MM.1S (cell line): Measurements from ENCODE around the gene TMEM154.
"Not testable (repeated sequence)": the region's sequence is repeated elsewhere in the genome, so short reads cannot be mapped to it uniquely, and the experiment has no call there.

ENCODE experiments used
- DNase-seq: peaks from one replicate; pipeline ENCODE4 v3.0.0-alpha.2; 2015
- H2AFZ ChIP-seq: fragments of 300-600 bp; sonication (generic); 2 replicates; pipeline ENCODE4 v1.6.0; 2016; ENCODE audit warnings: antibody characterized with exemption, low read length
- H3F3A ChIP-seq: fragments of 300-600 bp; sonication (generic); 2 replicates; pipeline ENCODE4 v1.6.1; 2016; ENCODE audit warnings: mild to moderate bottlenecking, antibody characterized with exemption, low read length, moderate library complexity, mixed read lengths; ENCODE audit not compliant: insufficient read depth
- H3K27ac ChIP-seq: fragments of 300-600 bp; sonication (generic); 2 replicates; pipeline ENCODE4 v1.5.1; 2016; ENCODE audit warnings: mild to moderate bottlenecking, low read length
- H3K27me3 ChIP-seq: fragments of 300-600 bp; sonication (generic); replicated peaks from 2 replicates; pipeline ENCODE4 v1.6.0; 2016; ENCODE audit warnings: low read length; ENCODE audit not compliant: insufficient read depth
- H3K36me3 ChIP-seq: fragments of 300-600 bp; sonication (generic); replicated peaks from 2 replicates; pipeline ENCODE4 v1.6.1; 2016; ENCODE audit warnings: mild to moderate bottlenecking, low read length, mixed read lengths; ENCODE audit not compliant: insufficient read depth
- H3K4me1 ChIP-seq: fragments of 300-600 bp; sonication (generic); 2 replicates; pipeline ENCODE4 v1.6.1; 2016; ENCODE audit warnings: low read length, mixed read lengths
- H3K4me2 ChIP-seq: fragments of 300-600 bp; sonication (generic); 2 replicates; pipeline ENCODE4 v1.6.0; 2016; ENCODE audit warnings: low read depth, low read length
- H3K4me3 ChIP-seq: fragments of 300-600 bp; sonication (generic); 2 replicates; pipeline ENCODE4 v1.5.1; 2016; ENCODE audit warnings: low read length, mixed read lengths
- H3K79me2 ChIP-seq: fragments of 300-600 bp; sonication (generic); 2 replicates; pipeline ENCODE4 v1.6.1; 2016; ENCODE audit warnings: mixed run types, low read length, mixed read lengths
- H3K9ac ChIP-seq: fragments of 300-600 bp; sonication (generic); 2 replicates; pipeline ENCODE4 v1.6.1; 2016; ENCODE audit warnings: low read length, mixed read lengths
- H3K9me2 ChIP-seq: fragments of 300-600 bp; sonication (generic); replicated peaks from 2 replicates; pipeline ENCODE4 v1.6.1; 2016; ENCODE audit warnings: mild to moderate bottlenecking, low read length, mixed read lengths; ENCODE audit not compliant: insufficient read depth
- H3K9me3 ChIP-seq: fragments of 300-600 bp; sonication (generic); replicated peaks from 2 replicates; pipeline ENCODE4 v1.6.1; 2016; ENCODE audit warnings: mild to moderate bottlenecking, low read length, mixed read lengths; ENCODE audit not compliant: insufficient read depth
- H4K20me1 ChIP-seq: fragments of 300-600 bp; sonication (generic); 2 replicates; pipeline ENCODE4 v1.6.1; 2016; ENCODE audit warnings: mild to moderate bottlenecking, low read length, moderate library complexity, mixed read lengths; ENCODE audit not compliant: insufficient read depth
- EZH2 ChIP-seq: fragments of 300-600 bp; sonication (generic); optimal IDR thresholded peaks from 2 replicates; pipeline ENCODE3; 2017; ENCODE audit warnings: low read depth, mild to moderate bottlenecking, antibody characterized with exemption, low read length, mixed read lengths
- EZH2phosphoT487 ChIP-seq: fragments of 300-600 bp; sonication (generic); IDR thresholded peaks from 2 replicates; pipeline ENCODE4 v1.6.1; 2018; ENCODE audit warnings: antibody characterized with exemption, low read length
- TF ChIP-seq, protein P1 (sequence below): fragments of 300-600 bp; sonication (generic); IDR thresholded peaks from 2 replicates; pipeline ENCODE4 v1.5.1; 2016; ENCODE audit warnings: antibody characterized with exemption, low read length, mixed read lengths

TMEM154 gene

DNA sequence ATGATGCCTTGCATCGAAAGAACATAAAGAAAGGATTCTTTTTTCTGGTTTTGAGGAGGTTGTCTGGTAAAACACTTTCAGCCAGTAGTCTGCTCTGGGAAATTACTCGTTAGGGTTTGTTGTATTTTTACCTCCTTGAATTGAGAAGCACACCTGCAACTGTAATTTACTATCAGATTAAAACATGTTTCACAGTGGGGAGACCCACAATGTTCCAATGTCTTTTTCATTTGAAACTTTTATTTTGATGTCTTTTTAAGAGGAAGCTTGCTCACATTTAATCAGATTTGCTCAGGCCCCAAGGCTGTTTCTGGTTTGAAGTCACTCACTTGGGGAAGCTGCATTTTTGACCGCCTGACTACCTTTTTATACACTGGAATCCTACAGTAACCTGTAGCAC lies 12.0 kb downstream of the TMEM154 start:
- H3K4me3 ChIP-seq: no peak overlapping the region
- no peak overlapping the region for H3K9ac ChIP-seq
- peaks cover 50% of the 10 kb centered on the region for H3K4me1 ChIP-seq
- H3K27ac ChIP-seq: no peak overlapping the region
- H3K79me2 ChIP-seq: peaks cover 24% of the 10 kb centered on the region
- H2AFZ ChIP-seq: no peak overlapping the region
- no peaks in the 10 kb centered on the region for H3K9me3 ChIP-seq
- H3F3A ChIP-seq: peaks cover 27% of the 10 kb centered on the region
- H3K4me2 ChIP-seq: no peak overlapping the region
- TF ChIP-seq EZH2phosphoT487 (no peak), EZH2 (no peak)
- TF ChIP-seq, protein P1, sequence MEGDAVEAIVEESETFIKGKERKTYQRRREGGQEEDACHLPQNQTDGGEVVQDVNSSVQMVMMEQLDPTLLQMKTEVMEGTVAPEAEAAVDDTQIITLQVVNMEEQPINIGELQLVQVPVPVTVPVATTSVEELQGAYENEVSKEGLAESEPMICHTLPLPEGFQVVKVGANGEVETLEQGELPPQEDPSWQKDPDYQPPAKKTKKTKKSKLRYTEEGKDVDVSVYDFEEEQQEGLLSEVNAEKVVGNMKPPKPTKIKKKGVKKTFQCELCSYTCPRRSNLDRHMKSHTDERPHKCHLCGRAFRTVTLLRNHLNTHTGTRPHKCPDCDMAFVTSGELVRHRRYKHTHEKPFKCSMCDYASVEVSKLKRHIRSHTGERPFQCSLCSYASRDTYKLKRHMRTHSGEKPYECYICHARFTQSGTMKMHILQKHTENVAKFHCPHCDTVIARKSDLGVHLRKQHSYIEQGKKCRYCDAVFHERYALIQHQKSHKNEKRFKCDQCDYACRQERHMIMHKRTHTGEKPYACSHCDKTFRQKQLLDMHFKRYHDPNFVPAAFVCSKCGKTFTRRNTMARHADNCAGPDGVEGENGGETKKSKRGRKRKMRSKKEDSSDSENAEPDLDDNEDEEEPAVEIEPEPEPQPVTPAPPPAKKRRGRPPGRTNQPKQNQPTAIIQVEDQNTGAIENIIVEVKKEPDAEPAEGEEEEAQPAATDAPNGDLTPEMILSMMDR: no peak
- no peaks in the 10 kb centered on the region for H3K36me3 ChIP-seq
- no peaks in the 10 kb centered on the region for H3K27me3 ChIP-seq
- no peaks in the 10 kb centered on the region for H3K9me2 ChIP-seq
- no peaks in the 10 kb centered on the region for H4K20me1 ChIP-seq
- no peak for DNase-seq

DNA sequence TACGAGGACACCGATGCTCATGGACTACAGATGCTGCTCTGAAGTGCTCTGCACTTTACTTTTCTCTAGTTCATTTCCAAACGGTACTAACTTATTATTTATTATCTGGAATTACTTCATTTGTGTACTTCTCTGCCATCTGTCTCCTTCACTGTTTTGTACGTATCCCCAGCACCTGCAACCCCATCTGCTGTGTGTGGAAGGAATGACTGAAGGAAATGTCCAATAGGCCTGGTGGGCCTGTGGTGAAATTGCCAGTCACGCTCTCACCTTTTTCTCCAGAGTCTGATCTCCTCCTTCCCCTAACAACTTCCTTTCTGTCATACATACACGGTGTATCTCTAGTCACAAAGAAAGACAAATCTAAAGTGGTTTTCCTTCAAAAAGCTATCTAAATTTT lies 12.9 kb downstream of the TMEM154 start:
- Histone ChIP-seq H4K20me1 (no peaks in the 10 kb centered on the region), H3F3A (peaks cover 34% of the 10 kb centered on the region), H2AFZ (no peak overlapping the region), H3K36me3 (no peaks in the 10 kb centered on the region), H3K27ac (peak overlapping the region; percentile 88; the same call in 1 of the 2 replicates), H3K4me3 (no peak overlapping the region), H3K4me1 (peaks cover 59% of the 10 kb centered on the region), H3K9me3 (no peaks in the 10 kb centered on the region), H3K9me2 (no peaks in the 10 kb centered on the region), H3K9ac (0 out of 2 replicates have a peak overlapping the region, but pooled peaks have one; percentile 18), H3K27me3 (no peaks in the 10 kb centered on the region), H3K4me2 (peak overlapping the region; percentile 40; the same call in 1 of the 2 replicates), H3K79me2 (peaks cover 32% of the 10 kb centered on the region)
- DNase-seq: no peak
- TF ChIP-seq EZH2 (no peak), EZH2phosphoT487 (no peak)
- TF ChIP-seq, protein P1: no peak

DNA sequence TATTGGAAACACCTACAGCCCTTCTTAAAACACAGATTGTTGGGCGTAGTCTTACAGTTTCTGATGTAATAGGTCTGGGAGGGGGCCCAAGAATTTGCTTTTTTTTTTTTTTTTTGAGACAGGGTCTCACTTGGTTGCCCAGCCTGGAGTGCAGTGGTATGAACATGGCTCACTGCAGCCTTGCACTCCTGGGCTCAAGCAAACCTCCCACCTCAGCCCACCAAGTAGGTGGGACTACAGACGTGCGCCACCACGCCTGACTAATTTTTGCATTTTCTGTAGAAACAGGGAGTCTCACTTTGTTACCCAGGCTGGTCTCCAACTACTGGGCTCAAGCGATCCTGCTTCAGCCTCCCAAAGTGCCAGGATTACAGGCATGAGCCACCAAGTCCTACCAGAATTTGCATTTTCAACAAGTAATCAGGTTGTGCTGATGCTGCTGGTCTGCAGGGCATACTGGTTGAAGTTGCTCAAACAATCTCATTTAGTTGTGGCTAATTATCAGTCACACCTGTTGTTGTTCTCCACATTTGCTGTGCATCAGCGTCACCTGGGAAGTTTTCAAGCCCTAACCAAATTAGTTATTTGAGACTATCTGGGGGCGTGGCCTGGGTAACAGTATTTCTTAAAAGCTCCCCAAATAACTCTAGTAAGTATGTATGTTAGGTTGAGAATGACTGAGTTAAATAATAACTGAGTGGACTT lies 14.0 kb downstream of the TMEM154 start:
- H3K4me2 ChIP-seq: peak overlapping the region; percentile 40
- no peaks in the 10 kb centered on the region for H3K36me3 ChIP-seq

DNA sequence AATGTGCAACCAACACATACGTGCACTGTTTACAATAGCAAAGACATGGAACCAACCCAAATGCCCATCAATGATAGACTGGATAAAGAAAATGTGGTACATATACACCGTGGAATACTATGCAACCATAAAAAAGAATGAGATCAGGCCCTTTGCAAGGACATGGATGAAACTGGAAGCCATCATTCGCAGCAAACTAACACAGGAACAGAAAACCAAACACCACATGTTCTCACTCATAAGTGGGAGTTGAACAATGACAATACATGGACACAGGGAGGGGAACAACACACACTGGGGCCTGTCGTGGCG lies 15.8 kb downstream of the TMEM154 start:
- Histone ChIP-seq H3K9ac (peak overlapping the region; percentile 51; the same call in 1 of the 2 replicates), H3K4me1 (peaks cover 86% of the 10 kb centered on the region), H3K4me3 (peak overlapping the region; percentile 59), H3F3A (peaks cover 60% of the 10 kb centered on the region), H3K4me2 (peak overlapping the region; percentile 96), H3K79me2 (peaks cover 27% of the 10 kb centered on the region), H2AFZ (0 out of 2 replicates have a peak overlapping the region, but pooled peaks have one; percentile 40), H3K27ac (peak overlapping the region; percentile 88)
- not testable (repeated sequence) for DNase-seq, H3K9me3 ChIP-seq, H3K9me2 ChIP-seq, H3K36me3 ChIP-seq, H3K27me3 ChIP-seq, H4K20me1 ChIP-seq

More for the DNA sequence above, 14.0 kb downstream of the TMEM154 start:
- Histone ChIP-seq H3K9ac (peak overlapping the region; percentile 18; the same call in 1 of the 2 replicates), H3K4me3 (no peak overlapping the region), H4K20me1 (no peaks in the 10 kb centered on the region), H3K79me2 (peaks cover 30% of the 10 kb centered on the region), H3K9me3 (no peaks in the 10 kb centered on the region), H2AFZ (no peak overlapping the region), H3K27ac (peak overlapping the region; percentile 88; the same call in 1 of the 2 replicates), H3K4me1 (peaks cover 70% of the 10 kb centered on the region), H3K9me2 (no peaks in the 10 kb centered on the region), H3K27me3 (no peaks in the 10 kb centered on the region), H3F3A (peaks cover 45% of the 10 kb centered on the region)
- TF ChIP-seq EZH2: no peak
- TF ChIP-seq EZH2phosphoT487: no peak
- TF ChIP-seq, protein P1: no peak
- peak; percentile 89 for DNase-seq
